ENCODE data around the gene GGA1. TPM values are rescaled to one million over a fixed set of nuclear protein-coding genes. Genes with fewer than 3 reads are reported as not detected.

GGA1 gene
- total RNA-seq, 1 donor from 2014 or later: 64.4 TPM

GRCh38 chr22:37633089-37633624 lies 24.5 kb downstream of the GGA1 start:
- ATAC-seq (peak; percentile 0), DNase-seq (no peak)
- H3K9me3 ChIP-seq: no peaks in the 10 kb centered on the region
- H3K4me1 ChIP-seq: peaks cover 47% of the 10 kb centered on the region
- peaks cover 23% of the 10 kb centered on the region for H3K36me3 ChIP-seq
- intact Hi-C loops (cut with DNase I): loop anchor here (10.0 kb wide), 1 partner anchor 52 kb away; the partner anchor contains the start of gene NOL12
- TF ChIP-seq, protein P1, sequence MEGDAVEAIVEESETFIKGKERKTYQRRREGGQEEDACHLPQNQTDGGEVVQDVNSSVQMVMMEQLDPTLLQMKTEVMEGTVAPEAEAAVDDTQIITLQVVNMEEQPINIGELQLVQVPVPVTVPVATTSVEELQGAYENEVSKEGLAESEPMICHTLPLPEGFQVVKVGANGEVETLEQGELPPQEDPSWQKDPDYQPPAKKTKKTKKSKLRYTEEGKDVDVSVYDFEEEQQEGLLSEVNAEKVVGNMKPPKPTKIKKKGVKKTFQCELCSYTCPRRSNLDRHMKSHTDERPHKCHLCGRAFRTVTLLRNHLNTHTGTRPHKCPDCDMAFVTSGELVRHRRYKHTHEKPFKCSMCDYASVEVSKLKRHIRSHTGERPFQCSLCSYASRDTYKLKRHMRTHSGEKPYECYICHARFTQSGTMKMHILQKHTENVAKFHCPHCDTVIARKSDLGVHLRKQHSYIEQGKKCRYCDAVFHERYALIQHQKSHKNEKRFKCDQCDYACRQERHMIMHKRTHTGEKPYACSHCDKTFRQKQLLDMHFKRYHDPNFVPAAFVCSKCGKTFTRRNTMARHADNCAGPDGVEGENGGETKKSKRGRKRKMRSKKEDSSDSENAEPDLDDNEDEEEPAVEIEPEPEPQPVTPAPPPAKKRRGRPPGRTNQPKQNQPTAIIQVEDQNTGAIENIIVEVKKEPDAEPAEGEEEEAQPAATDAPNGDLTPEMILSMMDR (IDR thresholded peaks at IDR 0.05): no peak
- H3K27me3 ChIP-seq: no peaks in the 10 kb centered on the region
- peak overlapping the region; percentile 89 for H3K27ac ChIP-seq
- H3K4me3 ChIP-seq: no peak overlapping the region

DNA sequence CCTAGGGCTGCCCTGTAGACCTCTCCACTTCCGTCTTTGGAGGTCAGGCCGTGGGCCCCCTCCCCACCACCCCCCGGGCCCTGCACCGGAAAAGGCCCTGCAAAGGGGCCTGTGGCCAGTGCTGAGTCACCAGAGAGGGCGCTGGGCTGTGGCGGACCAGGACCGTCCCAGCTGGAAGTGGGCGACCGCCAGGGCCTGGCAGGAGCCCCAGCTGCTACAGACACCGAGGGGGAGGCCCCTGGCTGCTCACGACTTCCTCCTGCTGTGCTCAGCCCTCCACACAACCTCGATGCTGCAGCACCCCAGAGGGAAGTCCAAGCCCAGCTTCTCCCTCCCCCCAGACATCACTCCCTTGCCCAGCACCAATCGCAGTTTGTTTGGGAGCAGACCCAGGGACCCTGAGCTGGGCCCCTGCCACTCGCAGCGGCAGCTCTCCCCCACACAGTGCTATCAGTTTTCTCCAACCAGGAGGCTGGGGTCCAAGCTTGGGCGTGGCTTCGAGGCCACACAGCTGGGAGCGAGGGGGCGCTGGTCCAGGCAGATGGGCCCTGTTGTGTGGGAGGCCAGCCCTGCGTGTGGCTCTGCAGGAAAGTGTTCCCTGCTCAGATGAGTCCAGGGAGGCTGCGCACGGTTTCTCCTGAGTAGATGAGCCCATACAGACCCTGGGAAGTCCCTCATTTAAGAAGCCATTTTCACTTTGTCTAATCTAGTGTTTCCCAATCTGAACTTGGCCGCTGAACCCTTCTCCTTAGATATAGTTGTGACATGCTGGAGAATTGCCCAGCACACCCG lies 25.2 kb downstream of the GGA1 start:
- no peaks in the 10 kb centered on the region for H3K9me3 ChIP-seq
- H3K4me3 ChIP-seq: peak overlapping the region; percentile 8
- peaks cover 52% of the 10 kb centered on the region for H3K4me1 ChIP-seq
- no peaks in the 10 kb centered on the region for H3K27me3 ChIP-seq
- intact Hi-C loops (cut with DNase I): loop anchor here (10.0 kb wide), 1 partner anchor 51 kb away; the partner anchor contains the start of gene NOL12
- peak overlapping the region; percentile 89 for H3K27ac ChIP-seq
- DNase-seq: peak; percentile 90
- TF ChIP-seq, protein P1 (IDR thresholded peaks at IDR 0.05): peak; percentile 36
- H3K36me3 ChIP-seq: peaks cover 22% of the 10 kb centered on the region
- peak; percentile 83 for ATAC-seq

DNA sequence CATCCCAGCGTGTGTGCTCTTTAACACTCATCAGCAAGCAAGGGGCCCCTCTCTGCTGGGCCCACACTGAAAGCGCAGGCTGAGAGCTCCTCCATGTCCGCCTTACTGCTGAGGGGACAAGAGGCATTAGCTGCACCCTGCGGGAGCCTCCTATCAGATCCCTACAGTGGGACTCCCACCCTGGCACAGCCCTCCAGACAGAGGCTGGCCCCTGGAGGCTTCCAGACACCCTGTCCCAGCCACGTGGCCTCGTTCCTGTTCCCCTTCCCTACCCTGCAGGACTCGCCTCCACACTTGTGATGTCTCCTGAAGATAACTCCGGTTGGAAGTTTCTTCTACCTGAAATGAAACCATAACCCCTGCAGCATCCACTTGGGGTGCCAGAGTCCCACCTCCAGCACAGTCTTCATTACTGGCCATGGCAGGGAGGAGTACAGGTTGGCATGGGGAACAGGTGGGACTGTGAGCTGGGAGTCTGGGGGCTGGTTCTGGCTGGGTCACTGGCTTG lies 25.8 kb downstream of the GGA1 start:
- H3K27ac ChIP-seq: peak overlapping the region; percentile 89
- no peaks in the 10 kb centered on the region for H3K9me3 ChIP-seq
- intact Hi-C loops (cut with DNase I): loop anchor here (10.0 kb wide), 1 partner anchor 50 kb away; the partner anchor contains the start of gene NOL12
- DNase-seq (no peak), ATAC-seq (peak; percentile 2)
- peak overlapping the region; percentile 8 for H3K4me3 ChIP-seq
- TF ChIP-seq, protein P1 (IDR thresholded peaks at IDR 0.05): no peak
- peaks cover 18% of the 10 kb centered on the region for H3K36me3 ChIP-seq
- peaks cover 57% of the 10 kb centered on the region for H3K4me1 ChIP-seq
- no peaks in the 10 kb centered on the region for H3K27me3 ChIP-seq

- TF ChIP-seq, protein P1 (IDR thresholded peaks at IDR 0.05): no peak
- no peak overlapping the region for H3K4me3 ChIP-seq
- H3K27ac ChIP-seq: peak overlapping the region; percentile 89
- peaks cover 62% of the 10 kb centered on the region for H3K4me1 ChIP-seq
- DNase-seq (no peak), ATAC-seq (no peak)
- no peaks in the 10 kb centered on the region for H3K27me3 ChIP-seq
- peaks cover 17% of the 10 kb centered on the region for H3K36me3 ChIP-seq
- H3K9me3 ChIP-seq: no peaks in the 10 kb centered on the region
- intact Hi-C loops (cut with DNase I): loop anchor here (10.0 kb wide), 1 partner anchor 50 kb away; the partner anchor contains the start of gene NOL12
These were observed 26.5 kb downstream of the GGA1 start for GRCh38 chr22:37635157-37635556.

DNA sequence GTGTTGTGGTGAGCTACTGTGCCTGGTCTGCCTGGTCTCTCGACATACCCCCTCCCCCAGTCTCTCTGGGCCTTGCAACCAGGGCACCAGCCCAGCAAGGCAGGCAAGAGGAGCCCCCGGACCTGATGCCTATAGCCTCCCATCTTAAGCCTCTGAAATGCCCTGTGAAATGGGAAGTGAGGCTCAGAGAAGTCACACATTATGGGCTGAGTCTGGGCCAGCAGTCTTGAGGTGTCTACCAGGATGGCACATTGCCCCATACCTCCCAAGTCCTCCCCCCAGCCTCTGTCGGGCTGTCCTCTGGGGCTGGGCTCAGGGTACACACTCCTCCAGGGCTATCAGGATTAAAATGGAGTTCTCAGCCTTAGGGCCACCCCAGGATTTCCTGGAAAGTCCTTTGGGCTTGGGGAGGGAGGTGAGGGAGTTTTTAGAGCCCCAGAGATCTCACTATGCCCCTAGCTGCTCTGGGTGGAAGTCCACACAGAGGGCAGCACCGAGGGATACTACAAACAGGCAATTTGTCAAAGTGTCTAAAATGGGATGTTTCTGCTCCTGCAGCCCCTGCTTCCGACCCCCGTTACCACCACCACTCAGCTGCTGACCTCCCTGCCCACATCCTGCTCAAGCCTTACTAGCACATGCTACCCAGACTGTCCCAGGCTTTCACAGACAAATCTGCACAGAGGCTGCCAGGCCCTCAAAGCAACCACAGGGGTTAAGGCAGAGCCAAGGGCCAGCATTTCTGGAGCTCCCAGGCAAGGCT lies 27.7 kb downstream of the GGA1 start:
- peaks cover 13% of the 10 kb centered on the region for H3K36me3 ChIP-seq
- no peaks in the 10 kb centered on the region for H3K9me3 ChIP-seq
- H3K27ac ChIP-seq: peak overlapping the region; percentile 30
- TF ChIP-seq, protein P1 (IDR thresholded peaks at IDR 0.05): no peak
- no peak overlapping the region for H3K4me3 ChIP-seq
- ATAC-seq: no peak
- intact Hi-C loops (cut with DNase I): loop anchor here (10.0 kb wide), 1 partner anchor 48 kb away; the partner anchor contains the start of gene NOL12
- H3K27me3 ChIP-seq: no peaks in the 10 kb centered on the region
- H3K4me1 ChIP-seq: peaks cover 67% of the 10 kb centered on the region
- DNase-seq: no peak

All from upper lobe of right lung (tissue), 1 donor.